ENCODE measurements around the gene BNC2.

Gene BNC2

DNA sequence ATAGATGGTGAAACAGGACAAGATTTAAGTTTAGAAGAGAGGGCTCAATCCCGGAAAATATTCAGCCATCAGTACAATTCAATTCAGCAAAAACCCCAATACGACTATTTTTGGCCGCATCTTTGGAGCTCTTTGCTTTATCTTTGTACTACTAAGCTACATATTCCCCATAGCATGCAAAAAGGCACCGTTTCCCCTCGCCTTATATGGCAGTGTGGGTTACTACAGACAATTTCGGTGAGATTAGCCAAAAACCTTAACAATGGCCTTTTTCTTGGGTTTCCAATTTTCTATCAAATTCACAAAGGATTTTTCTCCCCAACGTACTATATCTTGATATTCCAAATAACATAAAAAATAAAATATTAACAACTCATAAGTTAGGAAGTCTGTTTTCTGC lies 382.6 kb downstream of the BNC2 start:
- H3K4me3 ChIP-seq (ENCODE audit: low read length in 2 of 2) = no peak overlapping the region
- no peak overlapping the region for H4K8ac ChIP-seq (ENCODE audit: low read depth, low read length)
- no peak overlapping the region for H2AFZ ChIP-seq (ENCODE audit: low read length)
- no peak overlapping the region for H2BK15ac ChIP-seq (ENCODE audit: low read length)
- no peak overlapping the region for H3K27ac ChIP-seq (replicated peaks; ENCODE audit: low read length)
- no peak overlapping the region for H3K4ac ChIP-seq (ENCODE audit: low read length)
- no peak overlapping the region for H4K91ac ChIP-seq (ENCODE audit: low read depth, low read length, poor library complexity)
- H2AK5ac ChIP-seq (ENCODE audit: low read depth, low read length) = no peak overlapping the region
- no peaks in the 10 kb centered on the region for H3K9me3 ChIP-seq (replicated peaks in 1 of 2; ENCODE audit: control insufficient read depth in 2 of 2, insufficient read depth in 1 of 2, low read depth in 1 of 2, low read length in 2 of 2)
- no peak overlapping the region for H2BK120ac ChIP-seq (ENCODE audit: low read depth, low read length)
- no peak overlapping the region for H2BK12ac ChIP-seq (ENCODE audit: low read length)
- no peaks in the 10 kb centered on the region for H3K79me1 ChIP-seq (ENCODE audit: low read depth, low read length)
- no peak overlapping the region for H3K23ac ChIP-seq (ENCODE audit: low read depth, low read length, poor library complexity)
- 100% methylated on average over 1 of the region's 7 CpGs; no CpG with 5 or more reads in 1 of the 2 donors for WGBS, 2 donors (ENCODE audit: extremely low coverage in 2 of 2, insufficient read length in 2 of 2, insufficient replicate concordance in 1 of 2)
- H2BK5ac ChIP-seq (ENCODE audit: low read length) = no peak overlapping the region
- H3K9ac ChIP-seq (ENCODE audit: low read depth, low read length, poor library complexity) = no peak overlapping the region
- DNase-seq (ENCODE audit: low spot score) = no peak
- no peaks in the 10 kb centered on the region for H3K36me3 ChIP-seq (replicated peaks in 1 of 2; ENCODE audit: control insufficient read depth in 2 of 2, insufficient read depth in 2 of 2, low read length in 2 of 2)
- no peak overlapping the region for H3K14ac ChIP-seq (ENCODE audit: low read length)
- H3K27me3 ChIP-seq (ENCODE audit: control insufficient read depth in 3 of 3, insufficient read depth in 3 of 3, low read depth in 1 of 3, low read length in 3 of 3) = no peaks in the 10 kb centered on the region
- H3K18ac ChIP-seq (ENCODE audit: low read length) = no peak overlapping the region
- H3K4me1 ChIP-seq (ENCODE audit: control insufficient read depth in 2 of 2, insufficient read depth in 1 of 2, low read depth in 1 of 2, low read length in 2 of 2) = no peaks in the 10 kb centered on the region
- H3K4me2 ChIP-seq (ENCODE audit: insufficient read depth, low read length, poor library complexity, severe bottlenecking) = no peak overlapping the region

DNA sequence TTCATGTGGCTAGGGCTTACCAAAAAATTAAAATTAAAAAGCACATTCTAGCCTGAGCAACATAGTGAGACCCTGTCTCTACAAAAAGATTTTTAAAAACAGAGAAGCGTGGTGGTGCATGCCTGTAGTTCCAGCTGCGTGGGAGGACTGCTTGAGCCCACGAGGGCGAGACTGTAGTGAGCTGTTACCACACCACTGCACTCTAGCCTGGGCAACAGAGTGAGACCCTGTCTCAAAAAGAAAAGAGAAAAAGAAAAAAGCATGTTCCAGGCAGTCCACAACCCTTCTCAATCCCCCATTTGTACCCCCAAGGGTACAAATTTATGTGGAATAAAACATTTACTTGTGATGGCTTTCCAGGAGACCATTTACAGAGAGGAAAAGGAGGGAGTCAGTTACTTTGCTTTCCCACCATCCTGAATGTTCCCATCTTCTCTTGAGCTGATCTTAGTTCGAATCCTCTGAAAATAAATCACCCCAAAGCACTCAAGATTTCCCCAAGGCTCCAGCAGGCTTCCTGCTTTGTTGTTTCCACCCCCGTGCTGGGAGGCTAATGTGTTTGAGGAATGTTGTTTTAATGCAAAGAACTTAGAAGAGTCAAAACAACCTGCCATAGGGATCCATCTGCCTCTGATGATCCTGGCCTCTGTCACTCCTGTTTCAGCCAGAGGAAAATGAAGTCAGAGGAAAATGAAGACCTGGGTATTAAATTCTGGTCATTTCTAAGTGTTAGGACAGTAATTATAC lies 384.7 kb downstream of the BNC2 start:
- Histone ChIP-seq H3K14ac (ENCODE audit: low read length) (no peak overlapping the region), H3K4me3 (ENCODE audit: low read length in 2 of 2) (no peak overlapping the region), H2BK12ac (ENCODE audit: low read length) (no peak overlapping the region), H2AK5ac (ENCODE audit: low read depth, low read length) (no peak overlapping the region), H3K4me2 (ENCODE audit: insufficient read depth, low read length, poor library complexity, severe bottlenecking) (no peak overlapping the region), H3K79me1 (ENCODE audit: low read depth, low read length) (no peaks in the 10 kb centered on the region), H3K36me3 (replicated peaks in 1 of 2; ENCODE audit: control insufficient read depth in 2 of 2, insufficient read depth in 2 of 2, low read length in 2 of 2) (no peaks in the 10 kb centered on the region), H3K23ac (ENCODE audit: low read depth, low read length, poor library complexity) (no peak overlapping the region), H2AFZ (ENCODE audit: low read length) (no peak overlapping the region), H3K9me3 (replicated peaks in 1 of 2; ENCODE audit: control insufficient read depth in 2 of 2, insufficient read depth in 1 of 2, low read depth in 1 of 2, low read length in 2 of 2) (no peaks in the 10 kb centered on the region), H3K27me3 (ENCODE audit: control insufficient read depth in 3 of 3, insufficient read depth in 3 of 3, low read depth in 1 of 3, low read length in 3 of 3) (no peaks in the 10 kb centered on the region), H2BK120ac (ENCODE audit: low read depth, low read length) (no peak overlapping the region), H2BK5ac (ENCODE audit: low read length) (no peak overlapping the region), H2BK15ac (ENCODE audit: low read length) (no peak overlapping the region), H3K27ac (replicated peaks; ENCODE audit: low read length) (no peak overlapping the region), H4K8ac (ENCODE audit: low read depth, low read length) (no peak overlapping the region), H4K91ac (ENCODE audit: low read depth, low read length, poor library complexity) (no peak overlapping the region), H3K9ac (ENCODE audit: low read depth, low read length, poor library complexity) (no peak overlapping the region), H3K4ac (ENCODE audit: low read length) (no peak overlapping the region), H3K4me1 (ENCODE audit: control insufficient read depth in 2 of 2, insufficient read depth in 1 of 2, low read depth in 1 of 2, low read length in 2 of 2) (no peaks in the 10 kb centered on the region), H3K18ac (ENCODE audit: low read length) (no peak overlapping the region)
- no CpG with 5 or more reads among the region's 6 CpGs for WGBS, 2 donors (ENCODE audit: extremely low coverage in 2 of 2, insufficient read length in 2 of 2, insufficient replicate concordance in 1 of 2)
- DNase-seq (ENCODE audit: low spot score) = no peak

DNA sequence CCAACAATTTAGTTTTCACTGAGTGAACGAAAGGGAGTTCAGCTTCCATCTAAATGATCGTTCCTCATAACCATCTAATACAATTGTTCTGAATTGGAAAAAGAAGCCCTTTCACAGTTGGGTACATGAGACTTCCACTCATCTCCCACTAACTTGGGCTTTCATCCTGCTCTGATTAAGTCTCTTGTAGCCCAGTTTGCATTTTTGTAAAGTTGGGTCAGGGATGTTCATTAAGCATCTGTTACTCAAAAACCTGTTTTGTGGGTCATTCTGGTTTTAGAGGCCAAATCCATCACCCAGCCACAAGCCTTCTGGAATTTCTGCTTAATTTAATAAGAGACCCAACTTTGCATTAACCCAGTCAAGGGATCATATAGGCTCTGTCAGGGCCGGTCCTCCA lies 385.3 kb downstream of the BNC2 start:
- H2BK12ac ChIP-seq (ENCODE audit: low read length) = no peak overlapping the region
- H3K23ac ChIP-seq (ENCODE audit: low read depth, low read length, poor library complexity) = no peak overlapping the region
- no peak overlapping the region for H3K4ac ChIP-seq (ENCODE audit: low read length)
- no peak overlapping the region for H3K4me2 ChIP-seq (ENCODE audit: insufficient read depth, low read length, poor library complexity, severe bottlenecking)
- H3K14ac ChIP-seq (ENCODE audit: low read length) = no peak overlapping the region
- H3K4me1 ChIP-seq (ENCODE audit: control insufficient read depth in 2 of 2, insufficient read depth in 1 of 2, low read depth in 1 of 2, low read length in 2 of 2) = no peaks in the 10 kb centered on the region
- no peaks in the 10 kb centered on the region for H3K9me3 ChIP-seq (replicated peaks in 1 of 2; ENCODE audit: control insufficient read depth in 2 of 2, insufficient read depth in 1 of 2, low read depth in 1 of 2, low read length in 2 of 2)
- no peaks in the 10 kb centered on the region for H3K27me3 ChIP-seq (ENCODE audit: control insufficient read depth in 3 of 3, insufficient read depth in 3 of 3, low read depth in 1 of 3, low read length in 3 of 3)
- no peak overlapping the region for H4K91ac ChIP-seq (ENCODE audit: low read depth, low read length, poor library complexity)
- no peak overlapping the region for H3K9ac ChIP-seq (ENCODE audit: low read depth, low read length, poor library complexity)
- no peaks in the 10 kb centered on the region for H3K36me3 ChIP-seq (replicated peaks in 1 of 2; ENCODE audit: control insufficient read depth in 2 of 2, insufficient read depth in 2 of 2, low read length in 2 of 2)
- no peak overlapping the region for H2AFZ ChIP-seq (ENCODE audit: low read length)
- no peak overlapping the region for H3K4me3 ChIP-seq (ENCODE audit: low read length in 2 of 2)
- H3K18ac ChIP-seq (ENCODE audit: low read length) = no peak overlapping the region
- H2BK120ac ChIP-seq (ENCODE audit: low read depth, low read length) = no peak overlapping the region
- no peak overlapping the region for H4K8ac ChIP-seq (ENCODE audit: low read depth, low read length)
- no peak overlapping the region for H3K27ac ChIP-seq (replicated peaks; ENCODE audit: low read length)
- no peak overlapping the region for H2BK5ac ChIP-seq (ENCODE audit: low read length)
- H3K79me1 ChIP-seq (ENCODE audit: low read depth, low read length) = no peaks in the 10 kb centered on the region
- no CpG with 5 or more reads among the region's 3 CpGs for WGBS, 2 donors (ENCODE audit: extremely low coverage in 2 of 2, insufficient read length in 2 of 2, insufficient replicate concordance in 1 of 2)
- H2BK15ac ChIP-seq (ENCODE audit: low read length) = no peak overlapping the region
- no peak overlapping the region for H2AK5ac ChIP-seq (ENCODE audit: low read depth, low read length)
- DNase-seq (ENCODE audit: low spot score) = no peak

DNA sequence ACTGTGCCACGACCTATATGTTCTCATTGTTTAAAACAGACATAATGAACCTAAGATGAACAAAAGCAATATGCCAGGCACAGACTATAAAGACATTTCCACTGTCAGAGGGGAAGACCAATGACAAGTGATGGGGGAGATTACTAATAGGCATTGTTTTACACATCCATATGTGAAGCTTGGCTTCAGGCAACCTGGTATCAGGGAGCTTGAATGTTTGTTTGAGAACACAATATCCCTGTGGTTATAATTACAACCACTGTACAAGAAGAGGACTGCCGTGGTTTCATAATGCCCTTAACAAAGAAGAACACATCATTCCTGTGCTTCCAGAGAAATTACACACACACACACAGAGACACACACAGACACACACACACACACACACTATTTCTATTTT lies 385.7 kb downstream of the BNC2 start:
- Histone ChIP-seq H3K36me3 (replicated peaks in 1 of 2; ENCODE audit: control insufficient read depth in 2 of 2, insufficient read depth in 2 of 2, low read length in 2 of 2) (no peaks in the 10 kb centered on the region), H2BK120ac (ENCODE audit: low read depth, low read length) (no peak overlapping the region), H3K4me3 (ENCODE audit: low read length in 2 of 2) (no peak overlapping the region), H3K4ac (ENCODE audit: low read length) (no peak overlapping the region), H3K4me2 (ENCODE audit: insufficient read depth, low read length, poor library complexity, severe bottlenecking) (no peak overlapping the region), H3K9me3 (replicated peaks in 1 of 2; ENCODE audit: control insufficient read depth in 2 of 2, insufficient read depth in 1 of 2, low read depth in 1 of 2, low read length in 2 of 2) (no peaks in the 10 kb centered on the region), H4K8ac (ENCODE audit: low read depth, low read length) (no peak overlapping the region), H4K91ac (ENCODE audit: low read depth, low read length, poor library complexity) (no peak overlapping the region), H2BK15ac (ENCODE audit: low read length) (no peak overlapping the region), H3K18ac (ENCODE audit: low read length) (no peak overlapping the region), H2AK5ac (ENCODE audit: low read depth, low read length) (no peak overlapping the region), H3K27ac (replicated peaks; ENCODE audit: low read length) (no peak overlapping the region), H3K23ac (ENCODE audit: low read depth, low read length, poor library complexity) (no peak overlapping the region), H3K27me3 (ENCODE audit: control insufficient read depth in 3 of 3, insufficient read depth in 3 of 3, low read depth in 1 of 3, low read length in 3 of 3) (no peaks in the 10 kb centered on the region), H3K14ac (ENCODE audit: low read length) (no peak overlapping the region), H2BK5ac (ENCODE audit: low read length) (no peak overlapping the region), H3K79me1 (ENCODE audit: low read depth, low read length) (no peaks in the 10 kb centered on the region), H2AFZ (ENCODE audit: low read length) (no peak overlapping the region), H3K9ac (ENCODE audit: low read depth, low read length, poor library complexity) (no peak overlapping the region), H3K4me1 (ENCODE audit: control insufficient read depth in 2 of 2, insufficient read depth in 1 of 2, low read depth in 1 of 2, low read length in 2 of 2) (no peaks in the 10 kb centered on the region), H2BK12ac (ENCODE audit: low read length) (no peak overlapping the region)
- no CpG with 5 or more reads among the region's 2 CpGs for WGBS, 2 donors (ENCODE audit: extremely low coverage in 2 of 2, insufficient read length in 2 of 2, insufficient replicate concordance in 1 of 2)
- DNase-seq (ENCODE audit: low spot score) = no peak
